Aorta (tissue), 5 donors: ENCODE results near the gene EMC10. TPM values are rescaled to one million over a fixed set of nuclear protein-coding genes. Genes with fewer than 3 reads are reported as not detected.

Experiments
- ATAC-seq: fragments of 200-7000 bp; cut with Tn5 transposase; one replicate; pipeline ENCODE4 v1.9.1; 2022; ENCODE audit warnings: moderate library complexity; ENCODE audit not compliant: low FRiP score
- DNase-seq, 2 donors: peaks; one replicate each; pipeline ENCODE4 v3.0.0-alpha.2; 2020
- H3K27ac ChIP-seq, 2 donors: one replicate each; pipeline ENCODE4 v1.5.1; 2013; ENCODE audit warnings: low read length in 2 of 2, mild to moderate bottlenecking in 2 of 2, moderate library complexity in 2 of 2, control low read depth in 1 of 2, inconsistent platforms in 1 of 2, low read depth in 1 of 2
- H3K27me3 ChIP-seq, 2 donors: one replicate each; pipeline ENCODE4 v1.6.1; 2013; ENCODE audit warnings: control low read depth in 1 of 2, low read length in 1 of 2, mild to moderate bottlenecking in 1 of 2, moderate library complexity in 1 of 2; ENCODE audit not compliant: insufficient read depth in 2 of 2, control insufficient read depth in 1 of 2
- H3K36me3 ChIP-seq, 2 donors: one replicate each; pipeline ENCODE4 v1.6.1; 2013; ENCODE audit warnings: control low read depth in 1 of 2, low read length in 1 of 2, mild to moderate bottlenecking in 1 of 2; ENCODE audit not compliant: insufficient read depth in 2 of 2, control insufficient read depth in 1 of 2
- H3K4me1 ChIP-seq, 2 donors: one replicate each; pipeline ENCODE4 v1.6.1; 2013; ENCODE audit warnings: low read length in 2 of 2, control low read depth in 1 of 2, mild to moderate bottlenecking in 1 of 2, moderate library complexity in 1 of 2; ENCODE audit not compliant: insufficient read depth in 2 of 2, control insufficient read depth in 1 of 2
- H3K4me3 ChIP-seq, 2 donors: one replicate each; pipeline ENCODE4 v1.5.1; 2013; ENCODE audit warnings: low read length in 2 of 2, control low read depth in 1 of 2, mild to moderate bottlenecking in 1 of 2
- H3K9me3 ChIP-seq: one replicate; pipeline ENCODE4 v1.6.1; 2013; ENCODE audit warnings: mild to moderate bottlenecking, low read length; ENCODE audit not compliant: control insufficient read depth
- WGBS, 2 donors: extraction: QIAGEN DNeasy Blood & Tissue Kit; methylation state at CpG; one replicate each; pipeline ENCODE4 v1.1.7; 2013; 5-methylcytosine and 5-hydroxymethylcytosine counted together
- intact Hi-C, 2 donors: fragments of 100-400 bp; cut with DNase I; formaldehyde crosslinking; loops; one replicate each; pipeline versions ENCODE4 v1.14.2 to v1.15.0; 2022
- polyA plus RNA-seq, 2 donors: library from polyadenylated mRNA; stranded (reverse); fragments of 200-250 nt; gene quantifications; one replicate each; pipeline ENCODE4 v1.2.3, GENCODE V29; 2013
- total RNA-seq, 2 donors: library from RNA; stranded (reverse); fragmentation: NEBNext Ultra II Directional; extraction: Animal tissue kit (Norgen Biotek cat#: 25700); gene quantifications; one replicate each; pipeline ENCODE4 v1.2.1, GENCODE V29; 2021
- donor health status: healthy with polysubstance abuse.
- donor health status: Bipolar disorder and iron deficiency.
- donor health status: DM: no; HTN: no; CAD: no.
- donor health status: DM: no; HTN: no; CAD: no.
- donor health status: DM: yes; HTN: yes; CAD: no.

Gene EMC10
- total and polyA plus RNA-seq, 4 donors = 65.2 to 111 (median 83.1) TPM

- DNase-seq (peak in 1 of 2 donors; percentile 79), ATAC-seq (no peak)
- H3K36me3 ChIP-seq = no peaks in the 10 kb centered on the region
- H3K4me1 ChIP-seq = no peaks in the 10 kb centered on the region
- no peak overlapping the region for H3K27ac ChIP-seq
- H3K27me3 ChIP-seq = no peaks in the 10 kb centered on the region
- no peaks in the 10 kb centered on the region for H3K9me3 ChIP-seq
- intact Hi-C loops = loop anchor here in 1 of 2 donors (2.0 kb wide), 1 partner anchor 36 kb away; the partner anchor contains the start of genes EMC10 and GARIN5A
- no peak overlapping the region for H3K4me3 ChIP-seq
- 92% methylated on average over 31 to 36 of the region's 36 CpGs for WGBS, 2 donors
Observed at GRCh38 chr19:50512112-50512998, 36.0 kb downstream of the EMC10 start.

- H3K4me3 ChIP-seq = no peak overlapping the region
- WGBS, 2 donors = 43 to 47% methylated on average over 11 to 12 of the region's 12 CpGs
- no peaks in the 10 kb centered on the region for H3K36me3 ChIP-seq
- ATAC-seq (no peak), DNase-seq (peak in 1 of 2 donors; percentile 30)
- no peak overlapping the region for H3K27ac ChIP-seq
- H3K9me3 ChIP-seq = no peaks in the 10 kb centered on the region
- no peaks in the 10 kb centered on the region for H3K27me3 ChIP-seq
- intact Hi-C loops = loop anchor here in 1 of 2 donors (2.0 kb wide), 1 partner anchor 36 kb away; the partner anchor contains the start of genes EMC10 and GARIN5A
- H3K4me1 ChIP-seq = no peaks in the 10 kb centered on the region
Observed at GRCh38 chr19:50512999-50513745, 36.9 kb downstream of the EMC10 start.

- no peak within 1 kb of the TSS for H3K4me3 ChIP-seq
- H3K27ac ChIP-seq = no peak within 1 kb of the TSS
- no peak for DNase-seq
- WGBS, 2 donors = 52% methylated on average over 22 of the region's 22 CpGs
- H3K9me3 ChIP-seq = no peaks in the 10 kb centered on the region
- ATAC-seq = no peak
- no peaks in the 10 kb centered on the region for H3K36me3 ChIP-seq
- no peaks in the 10 kb centered on the region for H3K4me1 ChIP-seq
- H3K27me3 ChIP-seq = no peaks in the 10 kb centered on the region
- intact Hi-C loops = loop anchor here in 1 of 2 donors (2.0 kb wide), 1 partner anchor 37 kb away; the partner anchor contains the start of genes EMC10 and GARIN5A
Observed at GRCh38 chr19:50513746-50514345, 37.5 kb downstream of the EMC10 start, which contains the start of gene ASPDH. ASPDH (minus strand) TSS chr19:50513913; CDS start chr19:50513823, 90 bp downstream.

- no peak overlapping the region for H3K27ac ChIP-seq
- WGBS, 2 donors = 27 to 29% methylated on average over 34 to 38 of the region's 38 CpGs
- peak in 1 of 2 donors; percentile 65 for DNase-seq
- ATAC-seq = no peak
- no peaks in the 10 kb centered on the region for H3K9me3 ChIP-seq
- no peaks in the 10 kb centered on the region for H3K27me3 ChIP-seq
- no peaks in the 10 kb centered on the region for H3K4me1 ChIP-seq
- no peaks in the 10 kb centered on the region for H3K36me3 ChIP-seq
- H3K4me3 ChIP-seq = no peak overlapping the region
- intact Hi-C loops = no loop called here
Observed at GRCh38 chr19:50514346-50515167, 38.2 kb downstream of the EMC10 start.

GRCh38 chr19:50515168-50515561 is 38.9 kb downstream of the EMC10 start:
- 64 to 68% methylated on average over 10 to 11 of the region's 11 CpGs for whole genome bisulfite sequencing, 2 donors
- ATAC-seq (no peak), DNase-seq (peak in 1 of 2 donors; percentile 72)
- Histone ChIP-seq H3K9me3 (no peaks in the 10 kb centered on the region), H3K4me3 (no peak overlapping the region), H3K4me1 (no peaks in the 10 kb centered on the region), H3K36me3 (no peaks in the 10 kb centered on the region), H3K27ac (no peak overlapping the region), H3K27me3 (no peaks in the 10 kb centered on the region)
- intact Hi-C loops = no loop called here

GRCh38 chr19:50516456-50516855 is 40.1 kb downstream of the EMC10 start:
- Histone ChIP-seq H3K27ac (no peak overlapping the region), H3K9me3 (no peaks in the 10 kb centered on the region), H3K4me3 (no peak overlapping the region), H3K4me1 (no peaks in the 10 kb centered on the region), H3K27me3 (no peaks in the 10 kb centered on the region), H3K36me3 (no peaks in the 10 kb centered on the region)
- DNase-seq (peak in 1 of 2 donors; percentile 22), ATAC-seq (no peak)
- intact Hi-C loops = no loop called here
- 55 to 65% methylated on average over 11 to 12 of the region's 12 CpGs for WGBS, 2 donors

- H3K4me3 ChIP-seq = no peak overlapping the region
- no peaks in the 10 kb centered on the region for H3K27me3 ChIP-seq
- H3K4me1 ChIP-seq = no peaks in the 10 kb centered on the region
- intact Hi-C loops = no loop called here
- H3K9me3 ChIP-seq = no peaks in the 10 kb centered on the region
- H3K27ac ChIP-seq = no peak overlapping the region
- no peaks in the 10 kb centered on the region for H3K36me3 ChIP-seq
- ATAC-seq (no peak), DNase-seq (peak in 1 of 2 donors; percentile 62)
- 61 to 73% methylated on average over 51 to 53 of the region's 53 CpGs for WGBS, 2 donors
Observed at GRCh38 chr19:50516964-50517703, 40.8 kb downstream of the EMC10 start.
